Testis (tissue), 3 donors: Measurements from ENCODE around the gene PTPRQ. TPM values are rescaled to one million over a fixed set of nuclear protein-coding genes. Genes with fewer than 3 reads are reported as not detected.
"Not testable (repeated sequence)": the region's sequence is repeated elsewhere in the genome, so short reads cannot be mapped to it uniquely, and the experiment has no call there.

ENCODE experiments used
- DNase-seq: peaks from one replicate; pipeline ENCODE4 v3.0.0-alpha.2; 2019
- H3K27ac ChIP-seq, 2 donors: fragments of 200-600 bp; sonication (generic); one replicate each; pipeline ENCODE4 v1.5.1; 2019
- H3K27me3 ChIP-seq: fragments of 200-600 bp; sonication (generic); one replicate; pipeline ENCODE4 v1.5.1; 2019
- H3K36me3 ChIP-seq: fragments of 200-600 bp; sonication (generic); one replicate; pipeline ENCODE4 v1.5.1; 2017; ENCODE audit warnings: low read depth; ENCODE audit errors: missing control alignments
- H3K4me1 ChIP-seq: fragments of 200-600 bp; sonication (generic); one replicate; pipeline ENCODE4 v1.5.1; 2019
- H3K4me3 ChIP-seq, 2 donors: fragments of 200-600 bp; sonication (generic); one replicate each; pipeline ENCODE4 v1.5.1; 2017 to 2019
- H3K9me3 ChIP-seq: fragments of 200-600 bp; sonication (generic); one replicate; pipeline ENCODE4 v1.5.1; 2017
- CTCF ChIP-seq, 3 experiments: fragments of 450-650 bp in 2 of 3; fragments of 200-600 bp in 1 of 3; sonication (generic) in 1 of 3; IDR thresholded peaks; one replicate each; pipeline ENCODE4 v1.5.1; 2016 to 2019; ENCODE audit warnings: antibody characterized with exemption in 3 of 3, mild to moderate bottlenecking in 2 of 3, moderate library complexity in 1 of 3
- POLR2A ChIP-seq: fragments of 450-650 bp; IDR thresholded peaks from one replicate; pipeline ENCODE4 v1.6.1; 2017; ENCODE audit warnings: antibody characterized with exemption, mild to moderate bottlenecking, moderate library complexity
- WGBS, 2 donors: methylation state at CpG; one replicate each; pipeline ENCODE4 v1.1.5; 2018; 5-methylcytosine and 5-hydroxymethylcytosine counted together
- intact Hi-C: fragments of 100-400 bp; cut with DNase I; formaldehyde crosslinking; loops from one replicate; pipeline ENCODE4 v1.15.1; 2023; ENCODE audit warnings: low total_unique reads
- polyA plus RNA-seq: library from polyadenylated mRNA; stranded (reverse); fragments of 350-450 nt; fragmentation: Illumina TruSeq; extraction: RNeasy Lipid Tissue Mini Kit (QIAGEN cat#74804); gene quantifications from one replicate; pipeline ENCODE4 v1.2.3, GENCODE V29; 2014; ENCODE audit warnings: low read depth, low replicate concordance; ENCODE audit not compliant: insufficient read depth
- total RNA-seq, 2 donors: library from RNA; depleted of rRNA; stranded (reverse); fragments of >200 nt; gene quantifications; one replicate each; pipeline ENCODE4 v1.2.3, GENCODE V29; 2016

PTPRQ gene
- total and polyA plus RNA-seq, 3 donors from 2014 or later: 1.4 to 3.8 (median 3.7) TPM

DNA sequence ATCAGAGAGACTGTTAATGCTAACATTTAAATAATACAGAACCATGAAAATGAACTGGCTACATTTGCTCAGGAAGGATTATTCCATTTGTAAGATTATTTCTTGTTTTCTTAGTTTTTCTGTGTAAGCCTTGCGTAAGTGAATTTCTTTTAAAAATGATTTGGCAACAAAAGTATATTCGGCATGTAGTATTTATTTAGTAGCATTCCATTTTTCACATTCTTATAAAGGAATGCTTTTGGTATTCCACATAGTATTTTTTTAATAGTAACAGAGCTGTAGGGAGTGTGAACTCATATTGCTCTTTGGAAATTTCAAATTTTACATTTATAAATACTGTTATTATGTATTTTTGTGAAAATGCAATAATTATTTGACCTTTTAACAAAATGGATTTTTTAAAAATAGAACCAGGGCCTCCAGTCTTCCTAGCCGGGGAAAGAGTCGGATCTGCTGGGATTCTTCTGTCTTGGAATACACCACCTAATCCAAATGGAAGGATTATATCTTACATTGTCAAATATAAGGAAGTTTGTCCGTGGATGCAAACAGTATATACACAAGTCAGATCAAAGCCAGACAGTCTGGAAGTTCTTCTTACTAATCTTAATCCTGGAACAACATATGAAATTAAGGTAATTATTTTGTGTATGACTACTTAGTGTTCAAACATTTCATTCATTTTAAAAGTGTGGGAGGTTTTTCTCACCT lies 1.2 kb downstream of the PTPRQ start:
- no peak for DNase-seq
- Histone ChIP-seq H3K9me3 (no peaks in the 10 kb centered on the region), H3K4me3 (no peak overlapping the region), H3K27me3 (no peaks in the 10 kb centered on the region), H3K4me1 (no peaks in the 10 kb centered on the region), H3K36me3 (no peaks in the 10 kb centered on the region), H3K27ac (no peak overlapping the region)
- no peak for TF ChIP-seq POLR2A
- TF ChIP-seq CTCF (IDR thresholded peaks at IDR 0.05): no peak
- intact Hi-C loops: no loop called here
- 54 to 61% methylated on average over 5 of the region's 5 CpGs for WGBS, 2 donors

GRCh38 chr12:80456513-80456912 lies 12.5 kb downstream of the PTPRQ start:
- no peak overlapping the region for H3K27ac ChIP-seq
- H3K36me3 ChIP-seq: no peaks in the 10 kb centered on the region
- no peak overlapping the region for H3K4me3 ChIP-seq
- intact Hi-C loops: no loop called here
- TF ChIP-seq POLR2A: no peak
- no peaks in the 10 kb centered on the region for H3K27me3 ChIP-seq
- WGBS, 2 donors: 77 to 82% methylated on average over 1 of the region's 1 CpG
- no peak for DNase-seq
- no peaks in the 10 kb centered on the region for H3K4me1 ChIP-seq
- no peaks in the 10 kb centered on the region for H3K9me3 ChIP-seq

DNA sequence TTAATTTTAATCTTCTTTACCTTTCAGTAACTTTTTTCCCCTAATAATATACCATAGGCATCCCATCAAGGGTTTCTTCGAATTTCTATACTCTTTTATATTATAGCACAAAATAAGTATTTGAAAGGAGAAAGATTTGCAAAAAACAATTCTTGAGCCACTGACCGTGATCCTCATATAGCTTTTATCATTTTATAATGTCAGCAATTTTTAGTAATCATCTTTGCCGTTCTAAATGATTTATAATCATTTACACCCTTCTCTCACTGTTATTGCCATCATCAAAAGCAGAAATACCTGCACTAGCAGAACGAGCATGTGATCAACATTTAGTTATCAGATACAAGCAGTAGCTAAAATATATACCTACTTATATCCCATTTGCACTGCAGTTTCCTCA lies 16.9 kb downstream of the PTPRQ start:
- DNase-seq: no peak
- WGBS, 2 donors: 89 to 95% methylated on average over 4 of the region's 4 CpGs
- intact Hi-C loops: no loop called here
- Histone ChIP-seq H3K27ac (no peak overlapping the region), H3K27me3 (no peaks in the 10 kb centered on the region), H3K36me3 (no peaks in the 10 kb centered on the region), H3K9me3 (no peaks in the 10 kb centered on the region), H3K4me3 (no peak overlapping the region), H3K4me1 (no peaks in the 10 kb centered on the region)
- TF ChIP-seq POLR2A (no peak), CTCF (IDR thresholded peaks at IDR 0.05) (no peak)

GRCh38 chr12:80461851-80462250 lies 17.8 kb downstream of the PTPRQ start:
- intact Hi-C loops, H3K9me3 ChIP-seq, H3K4me1 ChIP-seq, H3K27me3 ChIP-seq, H3K36me3 ChIP-seq, DNase-seq, H3K4me3 ChIP-seq, H3K27ac ChIP-seq: not testable (repeated sequence)
- WGBS, 2 donors: 77 to 83% methylated on average over 12 to 18 of the region's 18 CpGs

DNA sequence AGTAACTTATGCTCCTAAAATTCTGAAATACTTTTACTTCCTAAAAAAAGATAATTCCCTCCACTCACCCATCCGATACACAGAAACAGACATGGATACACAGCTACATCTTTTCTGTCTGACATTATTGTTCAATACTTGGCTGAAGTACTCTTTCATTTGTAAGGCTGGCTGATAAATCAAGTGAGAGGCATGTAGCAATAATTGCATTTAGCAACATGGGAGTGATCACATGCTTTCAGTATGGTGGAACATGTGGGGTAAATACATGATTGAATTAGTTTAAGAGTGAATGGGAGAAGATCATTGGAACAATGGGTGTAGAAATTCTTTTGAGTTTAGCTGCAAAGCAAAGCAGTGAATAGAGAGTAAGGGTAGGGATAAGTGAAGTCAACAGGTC lies 25.6 kb downstream of the PTPRQ start:
- no peak for TF ChIP-seq POLR2A
- TF ChIP-seq CTCF (IDR thresholded peaks at IDR 0.05): no peak
- WGBS, 2 donors: 87 to 90% methylated on average over 1 of the region's 1 CpG
- no peak overlapping the region for H3K27ac ChIP-seq
- H3K27me3 ChIP-seq: no peaks in the 10 kb centered on the region
- H3K4me1 ChIP-seq: no peaks in the 10 kb centered on the region
- H3K36me3 ChIP-seq: no peaks in the 10 kb centered on the region
- DNase-seq: no peak
- no peaks in the 10 kb centered on the region for H3K9me3 ChIP-seq
- intact Hi-C loops: no loop called here
- no peak overlapping the region for H3K4me3 ChIP-seq

- no peaks in the 10 kb centered on the region for H3K4me1 ChIP-seq
- no peaks in the 10 kb centered on the region for H3K27me3 ChIP-seq
- H3K27ac ChIP-seq: no peak overlapping the region
- H3K36me3 ChIP-seq: no peaks in the 10 kb centered on the region
- intact Hi-C loops: no loop called here
- WGBS, 2 donors: 78 to 91% methylated on average over 1 of the region's 1 CpG
- TF ChIP-seq CTCF (IDR thresholded peaks at IDR 0.05): no peak
- no peak for TF ChIP-seq POLR2A
- DNase-seq: no peak
- no peaks in the 10 kb centered on the region for H3K9me3 ChIP-seq
- no peak overlapping the region for H3K4me3 ChIP-seq
Measured at GRCh38 chr12:80470403-80470802, 26.4 kb downstream of the PTPRQ start.
